Central memory CD8-positive, alpha-beta T cell (primary cell): Measurements from ENCODE around the gene TREH.

Experiments used
- ATAC-seq: fragments of 150-1000 bp; cut with Tn5 transposase; replicated peaks from 2 replicates; pipeline ENCODE4 v1.10.0; 2022; ENCODE audit warnings: mild to moderate bottlenecking, moderate FRiP score, moderate number of reproducible peaks; ENCODE audit not compliant: poor library complexity, severe bottlenecking; ENCODE audit errors: extremely low read depth
- DNase-seq, 2 donors: peaks; one replicate each; pipeline ENCODE4 v3.0.0; 2021; ENCODE audit warnings: low spot score in 2 of 2
- H3K27ac Mint-ChIP-seq: one replicate; pipeline ENCODE4 v1.8.0; 2022; ENCODE audit warnings: low read depth, mild to moderate bottlenecking, moderate library complexity, mixed read lengths
- H3K27me3 Mint-ChIP-seq: one replicate; pipeline ENCODE4 v1.8.0; 2022; ENCODE audit warnings: mixed read lengths
- H3K36me3 Mint-ChIP-seq: one replicate; pipeline ENCODE4 v1.8.0; 2022; ENCODE audit warnings: mild to moderate bottlenecking, moderate library complexity, mixed read lengths; ENCODE audit not compliant: insufficient read depth
- H3K4me1 Mint-ChIP-seq: one replicate; pipeline ENCODE4 v1.8.0; 2022; ENCODE audit warnings: mixed read lengths
- H3K4me3 Mint-ChIP-seq: one replicate; pipeline ENCODE4 v1.8.0; 2022; ENCODE audit warnings: mild to moderate bottlenecking, moderate library complexity, mixed read lengths
- H3K9me3 Mint-ChIP-seq: one replicate; pipeline ENCODE4 v1.8.0; 2022; ENCODE audit warnings: mixed read lengths

The TREH gene

DNA sequence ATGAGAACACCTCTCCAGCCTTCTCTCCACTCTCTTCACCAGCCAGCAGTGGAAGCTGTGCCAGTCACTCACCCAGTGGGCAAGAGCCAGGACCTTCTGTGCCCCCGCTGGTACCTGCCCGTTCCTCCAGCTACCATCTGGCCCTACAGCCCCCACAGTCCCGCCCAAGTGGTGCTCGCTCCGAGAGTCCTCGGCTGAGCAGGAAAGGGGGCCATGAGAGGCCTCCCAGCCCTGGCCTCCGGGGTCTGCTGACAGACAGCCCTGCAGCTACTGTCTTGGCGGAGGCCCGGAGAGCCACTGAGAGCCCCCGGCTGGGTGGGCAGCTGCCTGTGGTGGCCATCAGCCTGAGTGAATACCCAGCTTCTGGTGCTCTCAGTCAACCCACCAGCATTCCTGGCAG, 51.9 kb downstream of the TREH start:
- H3K27me3 Mint-ChIP-seq: peaks cover 7% of the 10 kb centered on the region
- DNase-seq (no peak), ATAC-seq (no peak)
- no peaks in the 10 kb centered on the region for H3K9me3 Mint-ChIP-seq
- no peak overlapping the region for H3K27ac Mint-ChIP-seq
- peaks cover 3% of the 10 kb centered on the region for H3K36me3 Mint-ChIP-seq
- H3K4me3 Mint-ChIP-seq: no peak overlapping the region
- no peaks in the 10 kb centered on the region for H3K4me1 Mint-ChIP-seq

- Mint-ChIP-seq H3K9me3 (no peaks in the 10 kb centered on the region), H3K27ac (no peak overlapping the region), H3K4me3 (no peak overlapping the region), H3K4me1 (peaks cover 3% of the 10 kb centered on the region), H3K36me3 (peaks cover 3% of the 10 kb centered on the region), H3K27me3 (peaks cover 23% of the 10 kb centered on the region)
- DNase-seq: no peak
- ATAC-seq: no peak
These were observed 53.5 kb downstream of the TREH start for GRCh38 chr11:118625976-118626375.

DNA sequence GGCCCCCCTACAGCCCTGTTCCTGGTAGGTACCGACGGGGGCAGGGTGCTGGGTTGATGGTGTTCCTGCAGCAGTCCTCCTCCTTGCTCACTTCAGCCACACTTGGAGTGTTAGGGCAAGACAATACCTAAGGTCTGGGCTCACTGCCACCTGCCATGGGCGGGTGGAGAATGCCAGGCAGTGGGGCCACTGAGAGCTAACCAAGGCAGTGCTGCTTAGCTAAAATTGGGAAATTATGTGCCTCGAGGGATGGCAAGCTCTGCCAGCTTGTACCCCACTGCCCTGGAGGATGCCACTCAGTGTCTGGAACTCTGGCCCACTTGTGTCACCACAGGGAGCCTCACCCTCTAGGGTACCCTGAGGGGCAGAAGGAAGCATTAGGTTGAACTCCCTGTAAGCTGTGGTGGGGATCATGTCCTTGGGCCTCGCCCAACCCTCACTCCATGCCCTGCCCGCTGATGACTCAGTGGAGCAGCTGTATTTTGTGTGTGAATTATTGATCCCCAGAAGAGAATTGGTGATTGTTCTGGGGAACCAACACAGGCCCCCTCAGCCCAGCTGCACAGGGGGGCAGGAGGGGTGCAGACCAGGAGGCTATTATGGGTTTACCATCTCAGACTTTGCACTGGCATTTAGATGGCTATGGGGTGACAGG, 54.3 kb downstream of the TREH start:
- H3K27me3 Mint-ChIP-seq: peaks cover 29% of the 10 kb centered on the region
- no peaks in the 10 kb centered on the region for H3K9me3 Mint-ChIP-seq
- H3K4me1 Mint-ChIP-seq: peaks cover 7% of the 10 kb centered on the region
- no peak overlapping the region for H3K4me3 Mint-ChIP-seq
- H3K36me3 Mint-ChIP-seq: peaks cover 3% of the 10 kb centered on the region
- DNase-seq (no peak), ATAC-seq (no peak)
- no peak overlapping the region for H3K27ac Mint-ChIP-seq

- Mint-ChIP-seq H3K27ac (no peak overlapping the region), H3K27me3 (peaks cover 29% of the 10 kb centered on the region), H3K9me3 (no peaks in the 10 kb centered on the region), H3K4me1 (peaks cover 7% of the 10 kb centered on the region), H3K4me3 (no peak overlapping the region), H3K36me3 (no peaks in the 10 kb centered on the region)
- DNase-seq: no peak
- ATAC-seq: no peak
These were observed 56.2 kb downstream of the TREH start for GRCh38 chr11:118623269-118623655.

- Mint-ChIP-seq H3K4me1 (peaks cover 7% of the 10 kb centered on the region), H3K27ac (no peak overlapping the region), H3K36me3 (no peaks in the 10 kb centered on the region), H3K27me3 (peaks cover 29% of the 10 kb centered on the region), H3K9me3 (no peaks in the 10 kb centered on the region), H3K4me3 (no peak overlapping the region)
- no peak for ATAC-seq
- DNase-seq: no peak
These were observed 56.8 kb downstream of the TREH start for GRCh38 chr11:118622376-118623268.

- Mint-ChIP-seq H3K36me3 (no peaks in the 10 kb centered on the region), H3K4me3 (peak overlapping the region; percentile 44), H3K27me3 (peaks cover 29% of the 10 kb centered on the region), H3K9me3 (no peaks in the 10 kb centered on the region), H3K27ac (no peak overlapping the region), H3K4me1 (peaks cover 7% of the 10 kb centered on the region)
- DNase-seq: no peak
- ATAC-seq: no peak
These were observed 57.6 kb downstream of the TREH start for GRCh38 chr11:118621784-118622375.

DNA sequence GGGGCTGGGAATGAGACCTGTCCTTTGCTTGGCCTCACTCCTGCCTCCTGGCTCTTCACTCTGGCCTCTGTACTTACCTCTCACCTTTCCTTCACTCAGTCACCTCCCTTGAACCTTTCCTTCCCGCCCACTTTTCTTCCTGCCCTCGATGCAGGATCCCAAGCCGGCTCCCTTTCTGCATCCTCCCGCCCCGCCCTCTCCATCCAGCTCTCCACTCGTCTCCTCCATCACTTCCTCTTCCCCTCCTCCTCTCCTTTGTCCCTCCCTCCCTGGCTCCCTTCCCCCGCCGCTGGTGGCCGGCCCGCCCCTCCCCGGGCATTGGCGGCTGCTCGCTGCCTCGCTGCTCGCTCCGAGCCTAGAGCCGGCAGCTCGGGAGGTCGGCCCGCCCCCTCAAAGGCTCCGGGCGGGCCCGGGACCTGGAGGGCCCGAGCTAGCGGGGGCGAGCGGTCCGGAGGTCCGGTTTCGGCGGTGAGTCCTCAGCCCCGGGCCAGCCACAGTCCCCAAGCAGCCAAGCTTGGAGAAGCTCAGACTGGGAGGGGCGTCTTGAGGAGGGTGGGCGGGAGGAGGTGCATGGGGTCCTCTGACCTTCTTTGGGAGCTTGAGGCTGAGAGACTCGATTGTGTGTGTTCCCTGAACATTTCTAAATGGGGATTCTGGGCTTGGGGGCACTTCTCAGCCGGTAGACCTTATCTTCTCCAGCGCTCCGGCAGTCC, 58.2 kb downstream of the TREH start:
- no peak overlapping the region for H3K27ac Mint-ChIP-seq
- ATAC-seq: peak; percentile 24
- no peak for DNase-seq
- H3K9me3 Mint-ChIP-seq: no peaks in the 10 kb centered on the region
- peak overlapping the region; percentile 55 for H3K4me3 Mint-ChIP-seq
- peaks cover 7% of the 10 kb centered on the region for H3K4me1 Mint-ChIP-seq
- H3K27me3 Mint-ChIP-seq: peaks cover 29% of the 10 kb centered on the region
- no peaks in the 10 kb centered on the region for H3K36me3 Mint-ChIP-seq

- peaks cover 7% of the 10 kb centered on the region for H3K4me1 Mint-ChIP-seq
- no peaks in the 10 kb centered on the region for H3K9me3 Mint-ChIP-seq
- ATAC-seq (no peak), DNase-seq (no peak)
- peaks cover 29% of the 10 kb centered on the region for H3K27me3 Mint-ChIP-seq
- H3K36me3 Mint-ChIP-seq: no peaks in the 10 kb centered on the region
- H3K27ac Mint-ChIP-seq: no peak overlapping the region
- peak overlapping the region; percentile 55 for H3K4me3 Mint-ChIP-seq
These were observed 58.9 kb downstream of the TREH start for GRCh38 chr11:118620529-118621070.

GRCh38 chr11:118619444-118620197, 59.8 kb downstream of the TREH start:
- no peaks in the 10 kb centered on the region for H3K9me3 Mint-ChIP-seq
- H3K36me3 Mint-ChIP-seq: peaks cover 2% of the 10 kb centered on the region
- ATAC-seq (no peak), DNase-seq (no peak)
- no peak overlapping the region for H3K4me3 Mint-ChIP-seq
- peaks cover 7% of the 10 kb centered on the region for H3K4me1 Mint-ChIP-seq
- H3K27me3 Mint-ChIP-seq: peaks cover 29% of the 10 kb centered on the region
- H3K27ac Mint-ChIP-seq: no peak overlapping the region

GRCh38 chr11:118618991-118619375, 60.5 kb downstream of the TREH start:
- no peak for DNase-seq
- Mint-ChIP-seq H3K9me3 (no peaks in the 10 kb centered on the region), H3K27me3 (peaks cover 29% of the 10 kb centered on the region), H3K4me1 (peaks cover 7% of the 10 kb centered on the region), H3K36me3 (peaks cover 2% of the 10 kb centered on the region), H3K4me3 (no peak overlapping the region), H3K27ac (no peak overlapping the region)
- no peak for ATAC-seq

DNA sequence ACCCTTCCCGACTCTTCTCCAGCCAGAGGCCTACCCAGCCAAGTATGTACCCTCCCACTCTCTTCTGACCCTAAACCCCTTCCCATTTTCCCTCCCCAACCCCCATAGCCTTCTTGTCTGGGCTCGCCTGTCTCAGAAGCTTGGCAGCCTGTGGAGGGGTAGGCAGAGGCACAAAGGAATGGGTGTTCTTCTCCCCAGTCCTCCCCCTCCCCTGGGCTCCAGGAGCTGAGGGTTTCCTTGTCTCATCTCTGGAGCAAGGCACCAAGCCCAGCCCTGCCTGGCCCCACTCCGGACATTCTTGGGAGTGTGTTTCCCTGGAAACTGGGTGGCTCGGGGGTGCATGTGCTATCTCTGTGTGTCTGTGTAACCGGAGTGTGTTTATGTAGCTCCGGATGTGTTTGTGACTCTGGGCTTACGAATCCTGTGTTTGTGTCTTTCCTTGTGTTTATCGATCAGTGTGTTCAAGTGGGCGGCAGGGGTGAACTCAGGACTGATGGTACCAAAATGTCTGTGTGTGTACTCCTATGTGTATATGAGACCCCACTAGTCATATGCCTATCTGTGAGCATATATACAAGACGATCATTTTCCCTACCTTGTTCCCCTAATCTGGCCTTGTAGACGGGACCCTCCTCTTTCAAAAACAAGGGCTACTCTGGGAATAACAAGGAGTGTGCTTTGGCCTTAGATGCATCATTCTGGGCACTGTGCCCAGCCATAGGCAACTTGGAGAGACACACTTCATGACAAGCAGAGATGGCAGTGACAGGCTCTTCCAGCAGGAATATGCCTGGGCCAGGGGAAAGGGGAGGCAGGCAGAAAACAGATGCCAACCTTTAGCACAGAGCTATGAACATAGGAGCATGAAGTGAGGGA, 61.1 kb downstream of the TREH start:
- ATAC-seq (no peak), DNase-seq (no peak)
- Mint-ChIP-seq H3K36me3 (peaks cover 2% of the 10 kb centered on the region), H3K9me3 (no peaks in the 10 kb centered on the region), H3K4me3 (no peak overlapping the region), H3K4me1 (peaks cover 7% of the 10 kb centered on the region), H3K27ac (no peak overlapping the region), H3K27me3 (peaks cover 29% of the 10 kb centered on the region)
